Neuronal stem cell (in vitro differentiated cells): ENCODE data around the gene PRICKLE2.

Experiments
- DNase-seq: peaks from one replicate; pipeline ENCODE4 v3.0.0-alpha.2; 2013; ENCODE audit warnings: low spot score
- H2AFZ ChIP-seq: one replicate; pipeline ENCODE4 v1.6.1; 2013; ENCODE audit warnings: mild to moderate bottlenecking, low read length, inconsistent platforms
- H2AK5ac ChIP-seq: 2 replicates; pipeline ENCODE4 v1.6.1; 2013; ENCODE audit warnings: low read depth, mild to moderate bottlenecking, inconsistent platforms, low read length, moderate library complexity, mixed read lengths
- H2BK120ac ChIP-seq: 2 replicates; pipeline ENCODE4 v1.6.1; 2013; ENCODE audit warnings: low read depth, mild to moderate bottlenecking, inconsistent platforms, low read length, moderate library complexity, mixed read lengths
- H2BK12ac ChIP-seq: one replicate; pipeline ENCODE4 v1.6.1; 2013; ENCODE audit warnings: low read length, inconsistent platforms
- H2BK15ac ChIP-seq: 2 replicates; pipeline ENCODE4 v1.6.1; 2013; ENCODE audit warnings: mild to moderate bottlenecking, low read length, inconsistent platforms, mixed read lengths
- H2BK5ac ChIP-seq: one replicate; pipeline ENCODE4 v1.6.1; 2013; ENCODE audit warnings: inconsistent platforms, mild to moderate bottlenecking, low read length, moderate library complexity
- H3K14ac ChIP-seq: one replicate; pipeline ENCODE4 v1.6.1; 2013; ENCODE audit warnings: low read length, inconsistent platforms
- H3K18ac ChIP-seq: 2 replicates; pipeline ENCODE4 v1.6.1; 2013; ENCODE audit warnings: low read length, inconsistent platforms
- H3K23ac ChIP-seq: 2 replicates; pipeline ENCODE4 v1.6.1; 2013; ENCODE audit warnings: low read depth, mild to moderate bottlenecking, mixed read lengths, low read length, inconsistent platforms; ENCODE audit not compliant: poor library complexity
- H3K27ac ChIP-seq: replicated peaks from 3 replicates; pipeline ENCODE4 v1.5.1; 2013; ENCODE audit warnings: low read length, inconsistent platforms
- H3K27me3 ChIP-seq, 3 experiments: 2 replicates each; pipeline ENCODE4 v1.6.1; 2013; ENCODE audit warnings: low read length in 3 of 3, mild to moderate bottlenecking in 2 of 3, inconsistent platforms in 1 of 3, low read depth in 1 of 3, mixed read lengths in 1 of 3, moderate library complexity in 1 of 3; ENCODE audit not compliant: control insufficient read depth in 3 of 3, insufficient read depth in 3 of 3
- H3K36me3 ChIP-seq, 2 donors: replicated peaks in 1 of 2; 2 replicates each; pipeline ENCODE4 v1.6.1; 2013; ENCODE audit warnings: low read length in 2 of 2; ENCODE audit not compliant: control insufficient read depth in 2 of 2, insufficient read depth in 2 of 2
- H3K4ac ChIP-seq: 2 replicates; pipeline ENCODE4 v1.6.1; 2013; ENCODE audit warnings: inconsistent platforms, mild to moderate bottlenecking, low read length, moderate library complexity
- H3K4me1 ChIP-seq, 2 donors: 1 replicate in 1 of 2; 2 replicates in 1 of 2; pipeline ENCODE4 v1.6.1; 2013; ENCODE audit warnings: low read length in 2 of 2, low read depth in 1 of 2; ENCODE audit not compliant: control insufficient read depth in 2 of 2, insufficient read depth in 1 of 2
- H3K4me2 ChIP-seq: one replicate; pipeline ENCODE4 v1.6.1; 2013; ENCODE audit warnings: mild to moderate bottlenecking, low read length, inconsistent platforms; ENCODE audit not compliant: insufficient read depth, poor library complexity, severe bottlenecking
- H3K4me3 ChIP-seq, 2 donors: 2 replicates each; pipeline ENCODE4 v1.5.1; 2013; ENCODE audit warnings: low read length in 2 of 2, mild to moderate bottlenecking in 2 of 2, inconsistent platforms in 1 of 2, moderate library complexity in 1 of 2
- H3K79me1 ChIP-seq: one replicate; pipeline ENCODE4 v1.6.1; 2013; ENCODE audit warnings: low read depth, mild to moderate bottlenecking, inconsistent platforms, low read length, moderate library complexity
- H3K9ac ChIP-seq: one replicate; pipeline ENCODE4 v1.6.1; 2013; ENCODE audit warnings: mild to moderate bottlenecking, low read depth, low read length, inconsistent platforms; ENCODE audit not compliant: poor library complexity
- H3K9me3 ChIP-seq, 2 donors: replicated peaks in 1 of 2; 2 replicates each; pipeline versions ENCODE3 to v1.6.1; 2013; ENCODE audit warnings: low read length in 2 of 2, mild to moderate bottlenecking in 2 of 2, inconsistent platforms in 1 of 2, low read depth in 1 of 2, mixed read lengths in 1 of 2, moderate library complexity in 1 of 2; ENCODE audit not compliant: control insufficient read depth in 2 of 2, insufficient read depth in 1 of 2
- H4K8ac ChIP-seq: one replicate; pipeline ENCODE4 v1.6.1; 2013; ENCODE audit warnings: low read depth, mild to moderate bottlenecking, inconsistent platforms, low read length, moderate library complexity
- H4K91ac ChIP-seq: one replicate; pipeline ENCODE4 v1.6.1; 2013; ENCODE audit warnings: low read length, low read depth, mild to moderate bottlenecking, inconsistent platforms; ENCODE audit not compliant: poor library complexity
- WGBS, 2 donors: extraction: QIAGEN DNeasy Blood & Tissue Kit; methylation state at CpG; one replicate each; pipeline ENCODE4 v1.1.7; 2013; ENCODE audit warnings: missing lambda C conversion rate in 2 of 2, mixed read lengths in 1 of 2; ENCODE audit not compliant: insufficient read length in 2 of 2, insufficient replicate concordance in 1 of 2; ENCODE audit errors: extremely low coverage in 2 of 2; 5-methylcytosine and 5-hydroxymethylcytosine counted together

PRICKLE2 gene

DNA sequence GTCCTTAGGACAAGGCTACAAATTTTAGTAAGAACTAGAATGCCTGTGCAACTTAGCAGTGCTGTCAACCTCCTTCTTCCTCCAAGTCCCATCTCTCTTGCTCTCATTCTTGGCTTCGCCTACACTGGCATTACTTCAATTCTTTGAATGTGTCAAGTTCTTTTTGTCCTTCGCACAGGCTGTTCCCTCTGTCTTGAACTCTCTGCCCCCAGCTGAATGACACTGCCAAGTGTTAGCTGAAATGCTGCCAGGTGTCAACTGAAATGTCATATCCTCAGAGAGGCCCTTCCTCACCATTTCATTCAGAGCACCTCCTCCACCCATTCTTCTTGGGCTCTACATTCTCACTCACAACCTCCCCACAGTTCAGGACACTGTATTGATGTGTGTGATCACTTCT lies 153.1 kb downstream of the PRICKLE2 start:
- H3K27ac ChIP-seq: no peak overlapping the region
- H3K4me1 ChIP-seq: peaks cover 0 to 5% of the 10 kb centered on the region in 2 donors
- no peak overlapping the region for H3K4me2 ChIP-seq
- no peak overlapping the region for H3K23ac ChIP-seq
- H2BK5ac ChIP-seq: no peak overlapping the region
- no CpG with 5 or more reads among the region's 2 CpGs for WGBS, 2 donors
- H3K27me3 ChIP-seq: no peaks in the 10 kb centered on the region
- H3K18ac ChIP-seq: no peak overlapping the region
- H4K91ac ChIP-seq: no peak overlapping the region
- no peak overlapping the region for H3K4me3 ChIP-seq
- no peak overlapping the region for H2BK12ac ChIP-seq
- H4K8ac ChIP-seq: no peak overlapping the region
- H2AK5ac ChIP-seq: no peak overlapping the region
- H3K4ac ChIP-seq: no peak overlapping the region
- no peak overlapping the region for H2AFZ ChIP-seq
- no peak for DNase-seq
- no peak overlapping the region for H3K14ac ChIP-seq
- H3K36me3 ChIP-seq: no peaks in the 10 kb centered on the region
- H3K9me3 ChIP-seq: peaks cover 0 to 3% of the 10 kb centered on the region in 2 donors
- H2BK15ac ChIP-seq: no peak overlapping the region
- no peak overlapping the region for H2BK120ac ChIP-seq
- H3K79me1 ChIP-seq: no peaks in the 10 kb centered on the region
- no peak overlapping the region for H3K9ac ChIP-seq

DNA sequence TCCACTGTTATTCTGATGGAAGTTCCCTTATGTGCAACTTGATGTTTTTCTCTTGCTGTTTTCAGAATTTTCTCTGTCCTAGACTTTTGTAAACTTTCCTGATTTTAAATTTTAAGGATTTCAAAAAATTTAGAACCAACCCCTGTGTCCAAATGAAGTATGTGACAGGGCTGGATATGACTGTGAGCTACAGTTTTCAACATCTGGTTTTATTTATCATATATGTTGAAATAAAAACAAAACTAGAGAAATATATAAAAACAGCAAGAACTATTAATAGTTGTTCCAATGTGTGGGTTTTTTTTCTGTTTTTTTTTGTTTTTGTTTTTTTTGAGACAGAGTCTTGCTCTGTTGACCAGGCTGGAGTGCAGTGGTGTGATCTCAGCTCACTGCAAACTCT lies 154.6 kb downstream of the PRICKLE2 start:
- no peak overlapping the region for H2BK12ac ChIP-seq
- H4K91ac ChIP-seq: no peak overlapping the region
- H3K79me1 ChIP-seq: no peaks in the 10 kb centered on the region
- no peak overlapping the region for H3K18ac ChIP-seq
- H3K4me1 ChIP-seq: peaks cover 0 to 5% of the 10 kb centered on the region in 2 donors
- H2AK5ac ChIP-seq: no peak overlapping the region
- H3K4me2 ChIP-seq: no peak overlapping the region
- H4K8ac ChIP-seq: no peak overlapping the region
- no peak overlapping the region for H3K23ac ChIP-seq
- no peak overlapping the region for H2AFZ ChIP-seq
- H3K27ac ChIP-seq: no peak overlapping the region
- H2BK120ac ChIP-seq: no peak overlapping the region
- no peak overlapping the region for H3K4me3 ChIP-seq
- H2BK15ac ChIP-seq: no peak overlapping the region
- H2BK5ac ChIP-seq: no peak overlapping the region
- peaks cover 0 to 3% of the 10 kb centered on the region in 2 donors for H3K9me3 ChIP-seq
- no peaks in the 10 kb centered on the region for H3K27me3 ChIP-seq
- DNase-seq: no peak
- no peaks in the 10 kb centered on the region for H3K36me3 ChIP-seq
- H3K14ac ChIP-seq: no peak overlapping the region
- H3K4ac ChIP-seq: no peak overlapping the region
- H3K9ac ChIP-seq: no peak overlapping the region

DNA sequence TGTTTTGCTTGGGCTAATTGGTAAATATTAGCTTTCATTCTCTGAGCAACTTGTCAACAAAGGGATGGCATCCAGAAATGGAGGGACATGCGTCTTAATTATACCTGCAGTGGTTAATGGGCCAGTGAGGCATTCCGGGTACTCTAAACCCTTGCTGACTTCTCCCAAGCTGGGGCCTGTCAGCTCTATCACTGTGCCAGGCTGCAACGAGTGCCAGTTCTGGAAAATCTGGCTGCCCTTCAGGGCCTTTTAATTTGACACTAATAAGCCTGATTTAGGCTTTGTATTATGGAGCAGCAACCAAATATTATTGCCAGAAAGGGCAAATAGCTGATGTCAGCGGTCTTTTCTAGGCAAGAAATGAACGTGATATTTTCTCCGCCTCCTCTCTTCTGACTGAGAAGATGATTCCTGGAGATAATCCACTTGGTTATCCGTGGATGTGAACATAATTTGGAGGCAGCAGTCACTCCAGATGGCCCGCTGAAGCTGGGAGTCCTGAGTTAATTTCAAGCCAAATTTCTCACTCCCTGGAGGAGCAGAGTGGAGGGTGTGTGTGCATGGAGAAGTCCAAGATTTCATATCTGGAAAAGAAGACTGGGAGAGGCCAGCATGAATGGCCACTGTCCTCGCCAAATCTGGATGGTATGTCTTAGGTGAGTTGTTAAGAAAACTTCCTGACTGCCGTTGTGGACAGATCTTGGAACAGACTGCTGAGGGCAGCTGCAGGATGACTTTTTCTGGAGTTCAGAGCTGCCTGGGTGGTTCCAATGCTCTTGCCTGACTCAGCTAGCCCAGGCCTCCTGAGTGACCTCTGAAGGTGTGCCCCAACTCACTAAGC lies 157.5 kb downstream of the PRICKLE2 start:
- no peak overlapping the region for H2BK5ac ChIP-seq
- no peak overlapping the region for H3K9ac ChIP-seq
- no peak overlapping the region for H2AK5ac ChIP-seq
- no peak overlapping the region for H4K91ac ChIP-seq
- no peak overlapping the region for H3K4ac ChIP-seq
- H2BK12ac ChIP-seq: no peak overlapping the region
- no peak overlapping the region for H3K23ac ChIP-seq
- no peak overlapping the region for H3K4me2 ChIP-seq
- H3K4me3 ChIP-seq: no peak overlapping the region
- no peaks in the 10 kb centered on the region for H3K27me3 ChIP-seq
- H3K18ac ChIP-seq: no peak overlapping the region
- H3K9me3 ChIP-seq: no peaks in the 10 kb centered on the region
- no peak overlapping the region for H2BK120ac ChIP-seq
- H3K36me3 ChIP-seq: no peaks in the 10 kb centered on the region
- H2AFZ ChIP-seq: no peak overlapping the region
- no peak overlapping the region for H2BK15ac ChIP-seq
- H3K14ac ChIP-seq: no peak overlapping the region
- H3K4me1 ChIP-seq: peaks cover 4 to 20% of the 10 kb centered on the region in 2 donors
- no peaks in the 10 kb centered on the region for H3K79me1 ChIP-seq
- no peak overlapping the region for H4K8ac ChIP-seq
- WGBS, 2 donors: no CpG with 5 or more reads among the region's 10 CpGs
- DNase-seq: no peak
- no peak overlapping the region for H3K27ac ChIP-seq

DNA sequence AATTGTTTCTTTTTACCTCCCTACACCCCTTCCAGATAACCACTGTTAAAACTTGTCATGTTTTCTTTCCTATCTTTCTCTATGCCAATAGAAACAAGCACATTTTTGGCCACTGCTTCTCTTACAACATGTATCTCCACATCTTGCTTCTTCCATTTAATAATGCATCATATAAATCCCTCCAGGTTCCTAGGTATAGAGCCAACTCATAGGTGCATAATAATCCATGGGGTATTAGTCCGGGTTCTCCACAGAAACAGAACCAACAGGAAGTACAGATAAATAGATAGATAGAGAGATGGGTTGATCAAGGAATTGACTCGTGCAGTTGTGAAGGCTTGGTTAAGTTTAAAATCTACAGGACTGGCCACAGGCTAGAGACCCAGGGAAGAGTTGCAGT lies 160.5 kb downstream of the PRICKLE2 start:
- no peak for DNase-seq
- H2BK120ac ChIP-seq: no peak overlapping the region

More for the DNA sequence above, 160.5 kb downstream of the PRICKLE2 start:
- H3K4me1 ChIP-seq: peaks cover 4 to 18% of the 10 kb centered on the region in 2 donors
- no peak overlapping the region for H3K27ac ChIP-seq
- H2BK15ac ChIP-seq: no peak overlapping the region
- no peak overlapping the region for H3K4ac ChIP-seq
- H3K4me2 ChIP-seq: no peak overlapping the region
- H3K9me3 ChIP-seq: no peaks in the 10 kb centered on the region
- no peak overlapping the region for H3K23ac ChIP-seq
- no peak overlapping the region for H3K4me3 ChIP-seq
- no peak overlapping the region for H4K91ac ChIP-seq
- H2AFZ ChIP-seq: no peak overlapping the region
- no CpG with 5 or more reads among the region's 2 CpGs for WGBS, 2 donors
- H3K79me1 ChIP-seq: no peaks in the 10 kb centered on the region
- no peaks in the 10 kb centered on the region for H3K36me3 ChIP-seq
- H2BK12ac ChIP-seq: no peak overlapping the region
- no peak overlapping the region for H2BK5ac ChIP-seq
- H3K9ac ChIP-seq: no peak overlapping the region
- H4K8ac ChIP-seq: no peak overlapping the region
- no peaks in the 10 kb centered on the region for H3K27me3 ChIP-seq
- H3K18ac ChIP-seq: no peak overlapping the region
- H2AK5ac ChIP-seq: no peak overlapping the region
- H3K14ac ChIP-seq: no peak overlapping the region
